ENCODE results near the gene ENKUR.

Gene ENKUR

DNA sequence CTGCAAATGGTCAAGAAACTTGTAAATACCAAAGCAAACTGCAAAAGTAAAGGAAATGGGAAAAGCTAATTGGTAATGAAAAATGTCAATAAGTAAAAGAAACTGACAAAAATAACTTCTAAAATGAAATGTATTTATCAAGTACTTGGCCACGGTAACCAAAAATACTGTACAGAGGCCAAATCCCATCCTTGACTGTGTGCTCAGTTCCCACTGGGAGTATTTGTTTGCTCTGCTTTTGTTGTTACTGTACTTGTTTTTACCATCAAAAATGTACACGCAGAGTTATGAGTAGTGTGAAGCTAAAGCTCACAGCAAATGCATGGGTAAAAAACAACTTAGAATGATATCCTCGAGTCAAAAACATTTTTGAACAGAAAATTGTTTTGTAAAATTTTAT lies 31.1 kb downstream of the ENKUR start:
- TF ChIP-seq TAF1 (IDR thresholded peaks at IDR 0.05; ENCODE audit: borderline replicate concordance, insufficient read depth, low read length) (no peak), POLR2AphosphoS5 (IDR thresholded peaks at IDR 0.05; ENCODE audit: low read depth, low read length) (no peak), FOXP2 (optimal IDR thresholded peaks at IDR 0.05; ENCODE audit: borderline replicate concordance, extremely low read depth, extremely low read length, insufficient read depth) (no peak), SIN3A (IDR thresholded peaks at IDR 0.05; ENCODE audit: borderline replicate concordance, insufficient read depth, low read length) (no peak), REST (IDR thresholded peaks at IDR 0.05; ENCODE audit: insufficient read depth in 1 of 2, low read depth in 2 of 2, low read length in 2 of 2) (no peak)

- no peak for TF ChIP-seq SIN3A (IDR thresholded peaks at IDR 0.05; ENCODE audit: borderline replicate concordance, insufficient read depth, low read length)
- TF ChIP-seq FOXP2 (optimal IDR thresholded peaks at IDR 0.05; ENCODE audit: borderline replicate concordance, extremely low read depth, extremely low read length, insufficient read depth): no peak
- no peak for TF ChIP-seq REST (IDR thresholded peaks at IDR 0.05; ENCODE audit: insufficient read depth in 1 of 2, low read depth in 2 of 2, low read length in 2 of 2)
- TF ChIP-seq POLR2AphosphoS5 (IDR thresholded peaks at IDR 0.05; ENCODE audit: low read depth, low read length): no peak
- TF ChIP-seq TAF1 (IDR thresholded peaks at IDR 0.05; ENCODE audit: borderline replicate concordance, insufficient read depth, low read length): no peak
These were observed 32.0 kb downstream of the ENKUR start for GRCh38 chr10:24983946-24984345.

- no peak for TF ChIP-seq SIN3A (IDR thresholded peaks at IDR 0.05; ENCODE audit: borderline replicate concordance, insufficient read depth, low read length)
- no peak for TF ChIP-seq POLR2AphosphoS5 (IDR thresholded peaks at IDR 0.05; ENCODE audit: low read depth, low read length)
- TF ChIP-seq FOXP2 (optimal IDR thresholded peaks at IDR 0.05; ENCODE audit: borderline replicate concordance, extremely low read depth, extremely low read length, insufficient read depth): no peak
- TF ChIP-seq REST (IDR thresholded peaks at IDR 0.05; ENCODE audit: insufficient read depth in 1 of 2, low read depth in 2 of 2, low read length in 2 of 2): no peak
- no peak for TF ChIP-seq TAF1 (IDR thresholded peaks at IDR 0.05; ENCODE audit: borderline replicate concordance, insufficient read depth, low read length)
These were observed 32.8 kb downstream of the ENKUR start for GRCh38 chr10:24983130-24983529.

DNA sequence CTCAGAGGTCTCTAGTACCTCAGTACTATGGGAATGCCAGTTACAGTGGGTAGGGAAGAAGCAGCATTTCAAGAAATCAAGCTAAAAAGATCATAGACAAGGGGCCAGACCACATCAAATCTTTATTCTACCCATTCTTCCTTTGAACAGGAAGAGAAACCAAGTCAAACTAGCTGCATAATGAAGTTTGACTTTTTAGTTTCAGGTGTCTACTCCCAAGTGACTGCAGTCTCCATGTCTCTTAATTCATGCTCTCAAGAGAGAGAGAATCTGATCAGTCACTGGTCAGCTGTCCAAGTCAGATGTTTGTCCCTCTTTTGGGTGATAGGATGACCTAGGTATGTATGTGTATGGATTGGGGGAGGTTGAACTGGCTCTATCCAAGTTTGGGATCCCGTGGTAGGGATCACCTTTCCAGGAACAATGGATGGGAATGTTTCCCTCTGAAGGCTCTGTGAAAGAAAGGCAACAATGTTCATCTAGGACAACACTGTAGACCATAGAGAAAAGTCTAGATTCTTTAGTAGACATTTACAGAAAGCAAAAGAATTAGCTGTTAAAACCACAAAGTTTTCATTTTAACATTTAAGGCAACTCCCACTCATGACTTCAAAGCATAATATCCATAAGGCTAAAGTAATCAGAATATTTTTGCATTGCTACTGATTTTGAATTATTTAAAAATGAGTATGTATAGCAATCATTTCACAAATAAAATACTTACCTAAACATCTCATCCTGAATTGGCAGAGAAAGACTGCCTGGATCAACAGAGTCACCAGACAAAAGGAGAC lies 33.4 kb downstream of the ENKUR start:
- TF ChIP-seq POLR2AphosphoS5 (IDR thresholded peaks at IDR 0.05; ENCODE audit: low read depth, low read length) (no peak), REST (IDR thresholded peaks at IDR 0.05; ENCODE audit: insufficient read depth in 1 of 2, low read depth in 2 of 2, low read length in 2 of 2) (no peak), SIN3A (IDR thresholded peaks at IDR 0.05; ENCODE audit: borderline replicate concordance, insufficient read depth, low read length) (no peak), FOXP2 (optimal IDR thresholded peaks at IDR 0.05; ENCODE audit: borderline replicate concordance, extremely low read depth, extremely low read length, insufficient read depth) (no peak), TAF1 (IDR thresholded peaks at IDR 0.05; ENCODE audit: borderline replicate concordance, insufficient read depth, low read length) (no peak)
